K562 (cell line): ENCODE results near the gene TPR. TPM values are rescaled to one million over a fixed set of nuclear protein-coding genes. Genes with fewer than 3 reads are reported as not detected.

Source experiments
- C11orf30 ChIP-seq: fragments of 450-650 bp; IDR thresholded peaks from 2 replicates; pipeline ENCODE4 v1.6.1; 2016; ENCODE audit warnings: low read depth, mild to moderate bottlenecking
- CBFA2T3 ChIP-seq: fragments of 450-650 bp; IDR thresholded peaks from 2 replicates; pipeline ENCODE4 v1.6.1; 2017
- CREBBP ChIP-seq: IDR thresholded peaks from one replicate; pipeline ENCODE4 v1.6.1; 2012; ENCODE audit warnings: low read depth, mild to moderate bottlenecking, control low read depth, inconsistent platforms, low read length
- EP400 ChIP-seq: fragments of 450-650 bp; IDR thresholded peaks from 2 replicates; pipeline ENCODE4 v1.6.1; 2017; ENCODE audit warnings: antibody characterized with exemption, mild to moderate bottlenecking, moderate library complexity
- GATA2 ChIP-seq: sonication (generic); formaldehyde crosslinking; IDR thresholded peaks from 2 replicates; pipeline ENCODE4 v1.4.0; 2020; ENCODE audit warnings: mild to moderate bottlenecking, missing genetic modification reagents
- MAFF ChIP-seq: IDR thresholded peaks from 2 replicates; pipeline ENCODE4 v1.6.1; 2012; ENCODE audit warnings: low read length, improper control_type of control experiment
- MCM7 ChIP-seq, 2 experiments: fragments of 450-650 bp; IDR thresholded peaks; 2 replicates each; pipeline ENCODE4 v1.6.1; 2016 to 2018
- NR0B1 ChIP-seq: fragments of 450-650 bp; IDR thresholded peaks from one replicate; pipeline ENCODE4 v1.6.1; 2018; ENCODE audit warnings: mild to moderate bottlenecking, moderate library complexity; ENCODE audit not compliant: partially characterized antibody
- SMARCA5 ChIP-seq: fragments of 450-650 bp; IDR thresholded peaks from 2 replicates; pipeline ENCODE4 v1.6.1; 2016
- TEAD4 ChIP-seq, 2 experiments: sonication (generic) in 1 of 2; formaldehyde crosslinking in 1 of 2; IDR thresholded peaks; 2 replicates each; pipeline versions ENCODE4 v1.6.1 to v1.8.0; 2012 to 2022; ENCODE audit warnings: borderline replicate concordance in 1 of 2, inconsistent platforms in 1 of 2, low read length in 1 of 2, mild to moderate bottlenecking in 1 of 2, missing genetic modification reagents in 1 of 2
- ZNF253 ChIP-seq: fragments of 250-450 bp; sonication (Bioruptor Pico); conservative IDR thresholded peaks from 2 replicates; pipeline ENCODE4 v1.6.1; 2021; ENCODE audit warnings: mild to moderate bottlenecking
- ZNF511 ChIP-seq: sonication (generic); formaldehyde crosslinking; IDR thresholded peaks from 2 replicates; pipeline ENCODE4 v1.8.0; 2022; ENCODE audit warnings: mild to moderate bottlenecking, missing genetic modification reagents
- polyA plus RNA-seq, 8 experiments: library from polyadenylated mRNA; depleted of rRNA in 4 of 8; stranded (reverse) in 5 of 8; unstranded in 3 of 8; fragments of >200 nt; fragmentation: Nextera tagmentation in 2 of 8; fragmentation: Illumina TruSeq in 1 of 8; extraction: Ambion mirVana in 2 of 8; extraction: Trizol in 1 of 8; gene quantifications; 2 replicates each; pipeline versions ENCODE4 v1.2.1 to v1.2.3, GENCODE V29; 2011 to 2014; ENCODE audit warnings: inconsistent platforms in 1 of 8, missing spikeins in 1 of 8
- total RNA-seq, 7 experiments: library from RNA; depleted of rRNA in 6 of 7; stranded (reverse); fragments of >200 nt in 6 of 7; fragmentation: Illumina TruSeq in 2 of 7; extraction: Trizol in 2 of 7; gene quantifications; 2 replicates each; pipeline versions ENCODE4 v1.2.1 to v1.2.3, GENCODE V29; 2011 to 2021; ENCODE audit warnings: low replicate concordance in 1 of 7
- TF ChIP-seq, protein P1 (sequence below): fragments of 250-450 bp; sonication (Bioruptor Pico); IDR thresholded peaks from 2 replicates; pipeline ENCODE4 v1.5.0; 2021; ENCODE audit warnings: mild to moderate bottlenecking, borderline replicate concordance
- TF ChIP-seq, protein P2 (sequence below): sonication (generic); formaldehyde crosslinking; IDR thresholded peaks from 2 replicates; pipeline ENCODE4 v1.9.0; 2022; ENCODE audit warnings: mild to moderate bottlenecking, missing genetic modification reagents
- TF ChIP-seq, protein P3 (sequence below), 2 experiments: fragments of 450-650 bp; IDR thresholded peaks; 2 replicates each; pipeline ENCODE4 v1.6.1; 2018; ENCODE audit warnings: mild to moderate bottlenecking in 2 of 2, low read depth in 1 of 2; ENCODE audit not compliant: partially characterized antibody in 2 of 2

The TPR gene
- total and polyA plus RNA-seq, 9 of the 15 experiments (the other 6 are each of a cell fraction or from before 2014, with no cell fraction given) = 48.5 to 167 (median 138) TPM

- TF ChIP-seq, protein P1, sequence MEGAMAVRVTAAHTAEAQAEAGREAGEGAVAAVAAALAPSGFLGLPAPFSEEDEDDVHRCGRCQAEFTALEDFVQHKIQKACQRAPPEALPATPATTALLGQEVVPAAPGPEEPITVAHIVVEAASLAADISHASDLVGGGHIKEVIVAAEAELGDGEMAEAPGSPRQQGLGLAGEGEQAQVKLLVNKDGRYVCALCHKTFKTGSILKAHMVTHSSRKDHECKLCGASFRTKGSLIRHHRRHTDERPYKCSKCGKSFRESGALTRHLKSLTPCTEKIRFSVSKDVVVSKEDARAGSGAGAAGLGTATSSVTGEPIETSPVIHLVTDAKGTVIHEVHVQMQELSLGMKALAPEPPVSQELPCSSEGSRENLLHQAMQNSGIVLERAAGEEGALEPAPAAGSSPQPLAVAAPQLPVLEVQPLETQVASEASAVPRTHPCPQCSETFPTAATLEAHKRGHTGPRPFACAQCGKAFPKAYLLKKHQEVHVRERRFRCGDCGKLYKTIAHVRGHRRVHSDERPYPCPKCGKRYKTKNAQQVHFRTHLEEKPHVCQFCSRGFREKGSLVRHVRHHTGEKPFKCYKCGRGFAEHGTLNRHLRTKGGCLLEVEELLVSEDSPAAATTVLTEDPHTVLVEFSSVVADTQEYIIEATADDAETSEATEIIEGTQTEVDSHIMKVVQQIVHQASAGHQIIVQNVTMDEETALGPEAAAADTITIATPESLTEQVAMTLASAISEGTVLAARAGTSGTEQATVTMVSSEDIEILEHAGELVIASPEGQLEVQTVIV (CRISPR knock-in tag) = no peak
- TF ChIP-seq, protein P2, sequence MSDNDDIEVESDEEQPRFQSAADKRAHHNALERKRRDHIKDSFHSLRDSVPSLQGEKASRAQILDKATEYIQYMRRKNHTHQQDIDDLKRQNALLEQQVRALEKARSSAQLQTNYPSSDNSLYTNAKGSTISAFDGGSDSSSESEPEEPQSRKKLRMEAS = no peak
- TF ChIP-seq SMARCA5 (no peak), CBFA2T3 (no peak), MAFF (peak; percentile 53), EP400 (no peak), CREBBP (no peak), ZNF511 (CRISPR knock-in tag) (no peak), NR0B1 (no peak), GATA2 (CRISPR knock-in tag) (no peak), ZNF253 (CRISPR knock-in tag) (no peak), MCM7 (IDR thresholded peaks at IDR 0.05) (no peak), TEAD4 (IDR thresholded peaks at IDR 0.05; ENCODE audit: low read length) (no peak), TEAD4 (CRISPR knock-in tag; IDR thresholded peaks at IDR 0.05; ENCODE audit: borderline replicate concordance) (no peak), C11orf30 (peak; percentile 72)
- TF ChIP-seq, protein P3, sequence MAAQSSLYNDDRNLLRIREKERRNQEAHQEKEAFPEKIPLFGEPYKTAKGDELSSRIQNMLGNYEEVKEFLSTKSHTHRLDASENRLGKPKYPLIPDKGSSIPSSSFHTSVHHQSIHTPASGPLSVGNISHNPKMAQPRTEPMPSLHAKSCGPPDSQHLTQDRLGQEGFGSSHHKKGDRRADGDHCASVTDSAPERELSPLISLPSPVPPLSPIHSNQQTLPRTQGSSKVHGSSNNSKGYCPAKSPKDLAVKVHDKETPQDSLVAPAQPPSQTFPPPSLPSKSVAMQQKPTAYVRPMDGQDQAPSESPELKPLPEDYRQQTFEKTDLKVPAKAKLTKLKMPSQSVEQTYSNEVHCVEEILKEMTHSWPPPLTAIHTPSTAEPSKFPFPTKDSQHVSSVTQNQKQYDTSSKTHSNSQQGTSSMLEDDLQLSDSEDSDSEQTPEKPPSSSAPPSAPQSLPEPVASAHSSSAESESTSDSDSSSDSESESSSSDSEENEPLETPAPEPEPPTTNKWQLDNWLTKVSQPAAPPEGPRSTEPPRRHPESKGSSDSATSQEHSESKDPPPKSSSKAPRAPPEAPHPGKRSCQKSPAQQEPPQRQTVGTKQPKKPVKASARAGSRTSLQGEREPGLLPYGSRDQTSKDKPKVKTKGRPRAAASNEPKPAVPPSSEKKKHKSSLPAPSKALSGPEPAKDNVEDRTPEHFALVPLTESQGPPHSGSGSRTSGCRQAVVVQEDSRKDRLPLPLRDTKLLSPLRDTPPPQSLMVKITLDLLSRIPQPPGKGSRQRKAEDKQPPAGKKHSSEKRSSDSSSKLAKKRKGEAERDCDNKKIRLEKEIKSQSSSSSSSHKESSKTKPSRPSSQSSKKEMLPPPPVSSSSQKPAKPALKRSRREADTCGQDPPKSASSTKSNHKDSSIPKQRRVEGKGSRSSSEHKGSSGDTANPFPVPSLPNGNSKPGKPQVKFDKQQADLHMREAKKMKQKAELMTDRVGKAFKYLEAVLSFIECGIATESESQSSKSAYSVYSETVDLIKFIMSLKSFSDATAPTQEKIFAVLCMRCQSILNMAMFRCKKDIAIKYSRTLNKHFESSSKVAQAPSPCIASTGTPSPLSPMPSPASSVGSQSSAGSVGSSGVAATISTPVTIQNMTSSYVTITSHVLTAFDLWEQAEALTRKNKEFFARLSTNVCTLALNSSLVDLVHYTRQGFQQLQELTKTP (IDR thresholded peaks at IDR 0.05; ENCODE audit: low read depth in 1 of 2, partially characterized antibody in 2 of 2) = no peak
- TF ChIP-seq, all 486 proteins: peak for 6
Measured at GRCh38 chr1:186271032-186271431, 104.0 kb downstream of the TPR start (continued).
